CD4-positive, alpha-beta T cell treated with Interleukin-6 at 100 ng/mL for 8 hours (primary cell): ENCODE data around the gene CIAO2B.
A peak's percentile ranks its signal among the peaks of the same experiment; 100 is the strongest.

ENCODE experiments used
- DNase-seq: peaks from one replicate; pipeline ENCODE4 v3.0.0-alpha.2; 2020; ENCODE audit warnings: mixed read lengths, low spot score

Gene CIAO2B

GRCh38 chr16:66919569-66920298, 14.5 kb downstream of the CIAO2B start:
- no peak for DNase-seq

DNA sequence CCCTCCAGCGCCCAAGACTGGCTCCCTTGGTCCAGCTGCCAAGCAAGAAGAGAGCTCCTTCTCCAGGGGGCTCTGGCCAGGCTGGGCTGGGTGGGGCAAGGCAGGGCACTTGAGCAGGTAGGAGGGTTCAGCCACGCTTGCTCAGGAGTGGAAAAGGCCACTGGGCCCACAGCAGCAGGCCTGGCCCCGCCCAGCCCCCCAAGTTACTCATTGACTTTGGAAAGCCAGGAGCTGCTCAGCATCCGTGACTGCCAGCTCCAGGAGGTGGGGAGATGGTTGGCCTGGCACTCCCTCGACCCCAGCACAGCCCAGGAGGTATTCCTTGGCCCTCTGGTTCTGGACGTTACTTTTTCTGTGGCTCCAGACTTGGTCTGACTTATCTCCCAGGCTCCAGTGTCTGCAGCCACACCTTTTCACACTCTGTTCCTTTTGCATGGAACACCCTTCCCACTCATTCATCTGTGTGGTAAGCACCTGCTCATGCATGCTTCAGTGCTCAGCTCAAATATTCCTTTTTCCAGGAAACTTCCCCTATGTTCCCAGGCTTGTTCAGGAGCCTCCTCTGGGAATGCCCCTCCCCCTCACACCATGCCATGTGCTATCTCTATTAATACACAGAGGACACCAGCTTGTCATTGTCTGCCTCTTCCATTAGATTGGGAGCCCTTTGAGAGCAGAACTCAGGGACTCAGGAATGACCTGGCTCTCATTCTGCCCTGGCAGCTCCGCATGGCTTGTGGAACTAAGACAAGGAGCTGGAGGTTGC, 15.2 kb downstream of the CIAO2B start, which contains the start of gene CDH16:
Gene CDH16, minus strand, starts transcription at position 83 of the 766 bp plus-strand sequence. CDS start 820 bp downstream, outside the sequence.
- no peak for DNase-seq

GRCh38 chr16:66918355-66918754, 15.8 kb downstream of the CIAO2B start:
- no peak for DNase-seq

GRCh38 chr16:66917741-66918140, 16.5 kb downstream of the CIAO2B start:
- no peak for DNase-seq

- no peak for DNase-seq
These were observed 17.7 kb downstream of the CIAO2B start for GRCh38 chr16:66916518-66916917.

GRCh38 chr16:66915041-66915440, 19.2 kb downstream of the CIAO2B start:
- DNase-seq, result no peak

GRCh38 chr16:66914541-66914940, 19.7 kb downstream of the CIAO2B start:
- DNase-seq, result no peak

GRCh38 chr16:66913711-66914110, 20.5 kb downstream of the CIAO2B start:
- no peak for DNase-seq

GRCh38 chr16:66913081-66913480, 21.1 kb downstream of the CIAO2B start:
- no peak for DNase-seq

- no peak for DNase-seq
These were observed 22.4 kb downstream of the CIAO2B start for GRCh38 chr16:66911801-66912200.

DNA sequence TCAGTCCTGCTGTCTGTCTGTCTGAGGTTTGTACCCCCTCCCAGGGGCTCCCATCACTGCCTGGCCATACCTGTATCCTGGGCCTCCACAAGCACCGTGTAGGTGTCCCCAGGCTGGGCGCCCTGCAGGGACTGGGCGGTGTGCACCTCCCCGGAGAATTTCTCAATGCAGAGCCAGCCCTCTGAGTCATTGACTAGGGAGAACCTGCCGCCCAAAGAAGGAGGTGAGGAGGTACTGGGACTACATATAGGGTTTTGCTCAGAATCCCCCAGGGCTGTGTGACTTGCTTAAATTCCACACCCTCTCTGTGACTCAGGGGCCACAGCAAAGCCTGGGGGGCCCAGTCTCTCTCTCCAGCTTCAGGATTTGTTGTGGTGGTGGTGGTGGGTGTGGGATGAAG, 23.1 kb downstream of the CIAO2B start:
- no peak for DNase-seq

DNA sequence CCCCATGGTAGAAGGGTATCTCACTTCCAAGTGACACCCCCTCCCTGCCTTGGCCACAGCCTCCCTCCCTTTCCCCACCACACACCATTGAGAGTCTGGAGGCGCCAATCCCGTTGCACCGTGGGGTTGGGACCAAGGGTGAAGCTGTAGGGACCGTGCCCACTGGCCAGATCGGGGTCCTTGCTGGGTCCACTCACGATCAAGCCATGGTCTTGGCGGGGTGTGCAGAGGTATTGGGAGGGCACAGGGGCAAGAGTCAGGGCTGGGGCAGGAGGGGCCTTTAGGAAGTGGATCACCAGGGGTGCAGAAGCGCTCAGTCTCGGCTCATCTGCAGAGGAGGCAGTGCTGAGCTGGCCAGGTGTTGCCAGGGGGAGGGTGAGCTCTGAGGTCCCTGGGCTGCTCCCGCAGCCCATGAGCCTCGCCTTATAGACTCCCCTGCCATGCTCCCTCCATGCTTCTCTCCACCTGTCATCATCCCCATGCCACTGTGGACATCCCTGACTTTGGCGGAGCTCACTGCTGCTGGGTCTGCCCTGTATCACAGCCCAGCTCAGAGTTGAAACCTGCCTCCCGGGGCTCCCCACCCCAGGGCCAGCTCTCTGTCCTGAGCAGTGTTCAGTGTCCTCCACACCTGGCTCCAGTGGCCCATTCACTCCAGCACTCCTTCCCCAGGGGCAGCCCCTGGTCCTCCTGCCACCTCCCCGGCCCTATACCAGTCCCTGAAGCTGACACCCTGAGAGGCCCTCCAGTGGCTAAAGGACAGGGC, 23.8 kb downstream of the CIAO2B start:
- no peak for DNase-seq

DNA sequence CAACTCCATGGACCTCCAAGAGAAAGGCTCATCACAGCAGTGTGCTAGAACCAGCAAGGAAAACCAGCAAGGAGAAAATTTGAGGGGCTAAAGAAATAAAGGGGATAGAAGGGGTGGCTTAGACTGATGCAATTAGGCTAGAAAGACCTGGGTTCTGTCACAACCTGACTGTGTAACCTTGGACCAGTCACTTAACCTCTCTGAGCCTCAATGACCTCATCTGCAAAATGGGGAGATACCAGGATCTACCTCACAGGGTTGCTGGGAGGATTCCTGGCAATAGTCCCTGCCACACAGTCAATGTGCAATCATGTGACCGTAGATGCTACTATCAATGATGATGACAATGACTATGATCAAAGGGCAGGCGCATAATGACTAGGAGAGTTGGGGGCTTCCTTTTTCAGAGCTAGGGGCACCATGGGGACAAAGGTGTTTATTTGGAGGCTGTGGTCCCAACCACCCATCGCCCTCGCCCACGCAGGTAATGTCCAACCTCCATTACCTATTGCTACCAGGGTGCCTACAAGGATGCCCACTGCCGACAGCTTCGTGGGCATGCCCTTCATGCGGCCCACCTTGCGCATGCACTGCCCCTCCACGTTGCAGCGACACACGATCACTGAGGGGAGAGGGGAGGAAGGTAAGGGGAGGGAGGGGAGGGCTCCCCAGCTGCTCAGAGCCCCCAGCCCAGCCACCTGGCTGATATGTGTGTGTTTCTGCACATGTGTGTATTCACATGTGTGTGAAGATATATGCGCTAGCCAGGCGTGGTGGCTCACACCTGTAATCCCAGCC, 25.2 kb downstream of the CIAO2B start:
- no peak for DNase-seq

GRCh38 chr16:66908116-66908515, 26.1 kb downstream of the CIAO2B start:
- DNase-seq, result no peak

GRCh38 chr16:66906916-66907836, 27.0 kb downstream of the CIAO2B start:
- DNase-seq, result no peak

DNA sequence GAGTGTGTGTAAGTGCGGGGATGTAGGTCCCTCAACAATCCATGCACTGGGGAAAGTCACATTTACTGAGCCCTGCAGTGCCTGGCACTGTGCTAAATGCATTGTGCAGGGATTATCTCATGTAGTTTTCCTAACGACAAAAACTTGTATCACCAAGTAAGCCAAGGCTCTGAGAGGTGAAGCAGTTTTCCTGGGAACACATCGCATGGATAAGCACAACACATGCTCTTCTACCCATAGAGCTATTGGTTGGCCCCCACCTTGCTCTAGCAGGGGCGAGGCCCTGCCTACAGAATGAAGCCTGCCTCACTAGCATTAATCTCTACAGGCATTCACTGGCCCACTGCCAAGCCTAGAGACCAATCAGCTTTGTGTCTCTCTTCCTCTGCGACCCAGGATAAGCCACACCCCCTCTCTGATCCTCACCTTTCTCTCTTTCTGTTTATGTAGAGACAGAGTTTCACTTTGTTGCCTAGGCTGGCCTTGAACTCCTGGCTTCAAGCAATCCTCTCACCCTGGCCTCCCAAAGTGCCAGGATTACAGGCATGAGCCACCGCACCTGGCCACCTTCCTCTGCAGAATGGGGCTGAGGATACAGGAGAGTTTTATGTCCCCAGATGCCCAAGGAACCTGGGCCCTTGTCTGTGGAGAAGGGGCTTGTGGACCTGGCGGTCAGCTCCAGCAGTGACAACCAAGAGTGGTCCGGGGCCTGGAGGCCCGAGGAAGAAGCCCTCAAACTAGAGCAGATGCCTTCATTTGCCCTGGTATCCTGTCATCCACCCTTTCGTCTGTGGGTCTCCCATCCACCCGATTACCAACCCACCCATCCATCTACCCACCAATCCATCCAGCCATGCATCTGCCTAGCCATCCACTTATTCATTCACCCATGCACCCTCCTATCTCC, 28.3 kb downstream of the CIAO2B start:
- DNase-seq, result peak; percentile 44

DNA sequence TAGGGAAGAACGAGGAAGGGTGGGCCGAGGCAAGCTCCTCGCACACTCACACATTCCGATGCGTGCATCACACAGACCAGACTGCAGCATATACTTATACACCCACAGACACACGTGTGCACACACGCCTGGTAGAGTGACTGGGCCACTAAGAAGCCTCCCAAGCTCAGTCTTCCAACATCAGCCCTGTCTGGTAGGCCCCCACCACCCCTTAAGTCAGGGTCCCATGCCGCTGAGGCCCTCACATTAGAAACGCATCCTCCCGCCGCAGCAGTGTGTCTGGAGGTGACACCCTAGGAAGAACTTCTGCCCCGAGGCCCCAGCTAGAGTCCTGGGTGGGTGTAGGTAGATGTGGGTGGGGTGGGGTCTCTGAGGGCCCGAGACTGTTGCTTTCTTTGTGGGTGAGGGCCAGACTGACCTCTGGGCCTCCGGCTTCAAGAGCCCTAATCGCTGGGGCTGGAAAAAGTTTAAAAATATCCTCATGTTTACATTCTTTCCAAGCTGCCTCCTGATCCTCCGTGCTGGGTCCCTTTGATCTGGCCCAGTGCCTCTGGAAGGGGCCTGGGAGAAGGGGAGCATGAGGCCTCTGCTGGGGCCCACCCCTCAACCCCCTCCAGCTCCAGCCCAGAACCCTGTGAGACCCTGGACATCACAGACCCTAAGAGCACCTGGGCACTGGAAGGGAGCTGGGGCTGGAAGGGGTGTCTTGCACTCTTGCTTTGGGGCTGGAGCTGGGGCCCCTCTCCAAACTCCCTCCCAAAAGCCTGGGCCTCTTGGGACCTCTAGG, 29.2 kb downstream of the CIAO2B start:
- no peak for DNase-seq

DNA sequence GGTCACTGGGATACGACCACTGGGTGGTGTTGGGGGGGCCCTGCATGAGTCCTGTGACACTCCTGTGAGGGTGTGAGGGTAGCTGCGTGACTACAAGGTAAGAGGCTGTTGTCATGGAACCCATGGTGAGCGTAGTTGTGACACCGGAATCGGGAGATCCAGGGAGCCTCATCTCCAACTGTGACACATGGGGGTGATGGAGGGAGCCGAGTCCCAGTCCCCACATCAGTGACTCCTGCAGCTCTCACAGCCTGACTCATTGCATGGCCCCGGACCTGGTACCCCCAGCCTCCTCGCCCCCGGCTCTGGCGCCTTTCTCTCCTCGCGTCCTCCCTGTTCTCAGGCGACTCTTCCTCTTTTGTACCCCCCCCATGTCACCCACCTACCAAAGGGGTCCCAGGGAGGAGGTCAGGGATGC, 29.8 kb downstream of the CIAO2B start:
- DNase-seq, result no peak
